GM12872 (cell line): ENCODE measurements around the gene SPPL3.
A peak's percentile ranks its signal among the peaks of the same experiment; 100 is the strongest.

Experiments
- CTCF ChIP-seq: IDR thresholded peaks from 3 replicates; pipeline ENCODE4 v1.5.1; 2011; ENCODE audit warnings: low read depth, mild to moderate bottlenecking, low read length, moderate library complexity; ENCODE audit not compliant: insufficient read depth

SPPL3 gene

GRCh38 chr12:120869376-120869775, 34.8 kb downstream of the SPPL3 start:
- TF ChIP-seq CTCF = no peak

GRCh38 chr12:120866108-120866507, 38.0 kb downstream of the SPPL3 start:
- TF ChIP-seq CTCF = no peak

GRCh38 chr12:120865098-120865497, 39.1 kb downstream of the SPPL3 start:
- TF ChIP-seq CTCF = no peak

GRCh38 chr12:120862664-120863063, 41.5 kb downstream of the SPPL3 start:
- no peak for TF ChIP-seq CTCF

GRCh38 chr12:120861074-120861795, 42.9 kb downstream of the SPPL3 start:
- no peak for TF ChIP-seq CTCF

GRCh38 chr12:120858306-120859088, 45.7 kb downstream of the SPPL3 start:
- TF ChIP-seq CTCF = no peak

- peak; percentile 45; the same call in 2 of the 3 replicates for TF ChIP-seq CTCF
These were observed 47.2 kb downstream of the SPPL3 start for GRCh38 chr12:120856980-120857379.
